ENCODE results near the gene SBF2.
"Not testable (repeated sequence)": the region's sequence is repeated elsewhere in the genome, so short reads cannot be mapped to it uniquely, and the experiment has no call there.

SBF2 gene

GRCh38 chr11:10265936-10266335 lies 28.1 kb downstream of the SBF2 start:
- no peak for DNase-seq (ENCODE audit: low read depth)

- DNase-seq (ENCODE audit: low read depth) = not testable (repeated sequence)
Measured at GRCh38 chr11:10264716-10265115, 29.3 kb downstream of the SBF2 start.

- DNase-seq (ENCODE audit: low read depth) = no peak
Measured at GRCh38 chr11:10263929-10264328, 30.1 kb downstream of the SBF2 start.

GRCh38 chr11:10261821-10262220 lies 32.2 kb downstream of the SBF2 start:
- DNase-seq (ENCODE audit: low read depth) = no peak

- DNase-seq (ENCODE audit: low read depth) = no peak
Measured at GRCh38 chr11:10257478-10257877, 36.5 kb downstream of the SBF2 start.

GRCh38 chr11:10255388-10256125 lies 38.5 kb downstream of the SBF2 start:
- no peak for DNase-seq (ENCODE audit: low read depth)

- DNase-seq (ENCODE audit: low read depth) = not testable (repeated sequence)
Measured at GRCh38 chr11:10249448-10250131, 44.4 kb downstream of the SBF2 start.

- no peak for DNase-seq (ENCODE audit: low read depth)
Measured at GRCh38 chr11:10247011-10247410, 47.0 kb downstream of the SBF2 start.

DNA sequence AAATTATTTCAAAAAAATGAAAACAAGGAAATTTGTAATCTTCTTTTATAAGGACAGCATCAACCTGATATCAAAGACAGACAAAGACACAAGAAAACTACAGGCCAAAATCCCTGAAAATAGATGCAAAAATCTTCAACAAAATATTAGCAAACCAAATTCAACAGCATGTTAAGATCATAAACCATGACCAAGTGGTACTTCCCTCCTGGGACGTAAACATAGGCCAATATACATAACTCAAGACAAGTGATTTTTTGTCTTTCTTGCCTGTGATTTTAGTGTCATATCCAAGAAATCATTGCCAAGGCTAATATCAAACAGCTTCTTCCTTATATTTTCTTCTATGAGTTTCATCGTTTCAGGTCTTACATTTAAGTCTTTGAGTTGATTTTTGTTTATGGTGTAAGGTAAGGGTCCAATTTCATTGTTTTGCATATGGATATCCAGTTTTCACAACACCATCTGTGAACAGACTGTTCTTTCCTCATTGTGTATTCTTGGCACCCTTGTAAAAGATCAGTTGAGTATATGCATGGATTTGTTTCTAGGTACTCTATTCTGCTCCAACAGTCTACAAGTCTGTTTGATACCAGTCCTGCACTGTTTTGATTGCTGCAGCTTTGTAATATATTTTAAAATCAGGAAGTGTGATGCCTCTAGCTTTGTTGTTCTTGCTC lies 50.0 kb downstream of the SBF2 start:
- no peak for DNase-seq (ENCODE audit: low read depth)

GRCh38 chr11:10236840-10237239 lies 57.2 kb downstream of the SBF2 start:
- no peak for DNase-seq (ENCODE audit: low read depth)

- no peak for DNase-seq (ENCODE audit: low read depth)
Measured at GRCh38 chr11:10233581-10233980, 60.4 kb downstream of the SBF2 start.

GRCh38 chr11:10232756-10233155 lies 61.3 kb downstream of the SBF2 start:
- no peak for DNase-seq (ENCODE audit: low read depth)

DNA sequence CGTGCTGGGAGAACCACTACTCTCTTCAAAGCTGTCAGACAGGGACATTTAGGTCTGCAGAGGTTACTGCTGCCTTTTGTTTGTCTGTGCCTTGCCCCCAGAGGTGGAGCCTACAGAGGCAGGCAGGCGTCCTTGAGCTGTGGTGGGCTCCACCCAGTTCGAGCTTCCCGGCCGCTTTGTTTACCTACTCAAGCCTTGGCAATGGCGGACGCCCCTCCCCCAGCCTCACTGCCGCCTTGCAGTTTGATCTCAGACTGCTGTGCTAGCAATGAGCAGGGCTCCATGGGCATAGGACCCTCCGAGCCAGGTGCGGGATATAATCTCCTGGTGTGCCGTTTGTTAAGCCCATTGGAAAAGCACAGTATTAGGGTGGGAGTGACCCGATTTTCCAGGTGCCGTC lies 62.2 kb downstream of the SBF2 start:
- DNase-seq (ENCODE audit: low read depth) = not testable (repeated sequence)

GRCh38 chr11:10225553-10225952 lies 68.5 kb downstream of the SBF2 start:
- DNase-seq (ENCODE audit: low read depth) = no peak

GRCh38 chr11:10222399-10222798 lies 71.6 kb downstream of the SBF2 start:
- DNase-seq (ENCODE audit: low read depth) = no peak

GRCh38 chr11:10221342-10221741 lies 72.7 kb downstream of the SBF2 start:
- DNase-seq (ENCODE audit: low read depth) = no peak

DNA sequence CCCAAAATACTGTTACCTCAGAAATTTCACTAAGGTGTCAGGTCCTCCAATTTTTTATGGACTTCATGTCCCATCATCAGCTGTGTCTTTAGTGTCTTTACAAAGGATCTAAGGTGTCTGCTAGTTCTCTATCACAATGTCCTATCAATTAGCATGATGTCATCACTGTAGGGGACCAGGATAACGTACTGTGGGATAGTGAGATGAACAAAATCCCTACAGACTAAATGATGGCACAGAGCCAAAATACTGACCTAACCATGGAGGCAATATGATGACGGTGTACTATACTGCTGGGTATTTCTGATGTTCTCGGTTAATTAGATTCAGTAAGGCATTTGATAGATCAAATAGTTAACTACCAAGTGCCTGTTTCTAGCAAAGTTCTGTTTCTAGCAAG lies 82.5 kb downstream of the SBF2 start:
- no peak for DNase-seq (ENCODE audit: low read depth)

DNA sequence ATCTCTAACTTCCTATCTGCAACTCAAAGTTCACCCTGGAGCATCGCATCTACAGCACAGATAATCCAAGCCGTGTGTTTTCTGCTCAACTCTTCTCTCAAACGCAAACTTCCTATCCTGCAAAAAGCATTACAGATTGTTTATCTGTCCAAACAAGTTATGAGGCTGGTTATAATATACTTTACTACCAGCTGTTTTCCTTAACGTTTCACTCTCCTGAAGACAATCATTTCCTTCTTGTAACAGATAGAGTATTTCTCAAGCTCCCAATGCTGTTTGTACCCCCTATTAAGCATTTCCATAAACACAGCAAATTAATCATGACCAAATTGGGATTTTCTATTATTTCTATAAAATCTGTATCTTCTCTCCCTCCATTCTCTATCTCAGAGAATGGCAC lies 84.7 kb downstream of the SBF2 start:
- no peak for DNase-seq (ENCODE audit: low read depth)

DNA sequence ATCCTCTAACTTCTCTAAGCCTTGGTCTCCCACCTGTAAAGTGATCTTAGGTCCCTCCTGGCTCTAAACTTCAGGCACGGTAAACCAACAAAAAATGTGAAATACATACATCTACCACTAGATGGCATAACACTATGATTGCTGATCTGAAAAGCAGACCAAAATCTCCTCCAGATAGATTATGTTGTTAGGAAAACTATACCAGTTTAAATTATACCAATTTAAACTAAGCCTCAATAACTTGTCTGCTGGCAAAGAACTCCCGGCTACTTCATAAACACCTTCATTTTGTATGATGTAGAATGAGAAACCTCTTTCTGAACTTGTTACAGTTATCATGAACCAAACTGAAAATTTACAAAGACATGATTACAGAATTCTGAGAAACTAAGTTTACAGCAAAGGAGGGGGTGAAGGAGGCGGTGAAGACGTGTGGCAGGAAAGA lies 85.9 kb downstream of the SBF2 start:
- DNase-seq (ENCODE audit: low read depth) = no peak

DNA sequence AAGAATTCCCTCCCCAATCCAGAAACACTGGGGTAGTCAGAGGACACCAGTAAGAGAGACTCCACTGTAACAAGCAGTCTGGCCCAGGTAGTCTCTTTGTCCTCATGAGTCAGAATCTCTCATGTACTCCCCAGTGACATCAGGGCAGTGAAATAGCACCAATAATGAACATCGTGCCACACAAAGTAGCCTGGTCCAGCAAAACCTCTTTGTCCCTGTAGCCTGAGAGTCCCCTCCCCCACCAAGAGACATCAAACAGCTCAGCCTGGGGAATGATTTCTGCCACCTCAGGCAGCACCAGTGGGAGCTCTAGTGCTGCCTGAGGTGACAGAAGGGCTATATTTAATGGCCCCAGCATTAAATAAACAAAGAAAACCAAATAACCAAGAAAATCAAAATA lies 88.1 kb downstream of the SBF2 start:
- no peak for DNase-seq (ENCODE audit: low read depth)

DNA sequence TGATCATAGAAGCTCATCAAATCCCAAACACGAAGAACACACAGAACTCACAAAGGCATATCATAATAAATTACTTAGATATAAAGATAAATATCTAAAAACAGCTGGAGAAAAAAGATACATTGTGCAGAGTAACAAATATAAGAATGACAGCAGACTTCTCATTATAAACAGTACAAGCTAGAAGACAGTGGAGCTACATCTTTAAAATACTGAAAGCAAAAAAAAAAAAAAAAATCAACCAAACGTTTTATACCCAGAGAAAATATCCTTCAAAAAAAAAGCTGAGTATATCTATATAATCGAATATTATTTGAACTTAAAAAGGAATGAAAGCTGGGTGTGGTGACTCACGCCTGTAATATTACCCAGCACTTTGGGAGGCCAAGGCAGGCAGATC lies 90.0 kb downstream of the SBF2 start:
- DNase-seq (ENCODE audit: low read depth) = no peak

DNA sequence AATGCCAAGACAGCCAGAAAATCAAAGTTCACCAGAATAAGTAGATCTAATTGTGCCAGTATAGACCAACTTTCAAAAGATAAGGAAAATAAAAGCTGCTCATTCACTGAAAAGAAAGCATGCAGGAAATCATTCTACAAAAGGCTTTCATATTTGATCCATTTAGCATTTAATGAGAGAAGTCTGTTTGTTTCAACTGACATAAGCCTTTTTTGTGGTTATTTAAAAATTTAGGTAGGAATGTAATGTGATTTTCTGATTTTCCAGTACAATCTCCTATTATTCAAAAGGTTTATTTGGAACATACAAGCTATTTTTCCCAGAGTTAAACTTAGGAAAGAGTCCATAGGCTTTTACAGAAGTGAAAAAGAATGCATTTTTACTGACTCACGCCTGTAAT lies 92.7 kb downstream of the SBF2 start:
- no peak for DNase-seq (ENCODE audit: low read depth)

GRCh38 chr11:10197091-10197490 lies 96.9 kb downstream of the SBF2 start:
- no peak for DNase-seq (ENCODE audit: low read depth)
